HG03025 (cell line): Measurements from ENCODE around the gene PBX3.

ENCODE experiments used
- ATAC-seq: cut with Tn5 transposase; IDR thresholded peaks from one replicate; pipeline ENCODE4 v1.9.1; 2021; ENCODE audit warnings: mild to moderate bottlenecking, moderate library complexity; ENCODE audit not compliant: unreplicated experiment, low FRiP score

Gene PBX3

GRCh38 chr9:126015424-126015823, 268.3 kb downstream of the PBX3 start:
- no peak for ATAC-seq

GRCh38 chr9:126016579-126017290, 269.6 kb downstream of the PBX3 start:
- ATAC-seq = no peak
